ENCODE data around the gene FOXP1. TPM values are rescaled to one million over a fixed set of nuclear protein-coding genes. Genes with fewer than 3 reads are reported as not detected.

FOXP1 gene
- total and polyA plus RNA-seq, 2 experiments from 2014 or later = 37.4 to 59.9 TPM

DNA sequence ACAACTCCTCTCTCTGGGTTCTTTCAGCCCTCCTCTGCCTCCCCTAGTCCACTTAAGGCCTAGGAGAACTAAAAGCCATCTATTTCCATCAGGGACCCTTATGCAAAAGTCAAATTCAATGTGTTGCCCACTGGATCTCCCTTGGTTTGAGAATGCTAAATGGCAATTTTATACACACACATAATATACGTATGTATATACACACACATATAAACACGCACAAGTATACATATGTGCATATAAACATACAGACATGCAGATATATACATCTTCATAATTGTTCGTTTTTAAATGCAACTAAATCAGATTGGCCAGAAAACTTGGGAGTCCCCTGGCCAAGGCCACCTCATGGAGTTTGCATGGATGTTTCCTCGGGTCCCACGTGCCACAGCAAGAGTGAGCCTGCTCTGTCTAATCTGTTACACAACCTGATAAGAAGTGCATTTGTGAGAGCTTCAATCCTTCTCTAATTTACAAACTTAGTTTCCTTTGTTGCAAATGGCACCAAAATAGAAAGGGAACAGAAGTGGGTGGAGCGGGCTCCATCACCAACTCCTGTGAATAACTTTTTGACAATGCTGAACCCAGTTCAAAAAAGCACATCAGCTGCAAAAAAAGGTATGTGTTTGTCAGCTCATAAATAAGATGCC is 84.2 kb downstream of the FOXP1 start:
- 97 to 98% methylated on average over 6 of the region's 6 CpGs for WGBS, 2 experiments (ENCODE audit: low coverage in 1 of 2, low lambda C conversion rate in 2 of 2, missing lambda C conversion rate in 2 of 2)

GRCh38 chr3:71498543-71498942 is 85.0 kb downstream of the FOXP1 start:
- no peaks in the 10 kb centered on the region for H3K9me2 ChIP-seq (ENCODE audit: insufficient read depth)
- peaks cover 41% of the 10 kb centered on the region for H3F3A ChIP-seq (ENCODE audit: insufficient read depth)
- in situ Hi-C loops (cut with MboI) = no loop called here
- no peak overlapping the region for H3K27ac ChIP-seq
- peaks cover 46% of the 10 kb centered on the region for H3K4me1 ChIP-seq (ENCODE audit: insufficient read depth)
- no peak for DNase-seq
- H3K4me2 ChIP-seq (ENCODE audit: unreplicated experiment) = no peak overlapping the region
- no peaks in the 10 kb centered on the region for H3K27me3 ChIP-seq (replicated peaks; ENCODE audit: insufficient read depth)
- peaks cover 81% of the 10 kb centered on the region for H3K79me2 ChIP-seq (ENCODE audit: insufficient read depth)
- H3K36me3 ChIP-seq (ENCODE audit: low read depth) = no peaks in the 10 kb centered on the region
- no peak overlapping the region for H3K4me3 ChIP-seq
- no peak overlapping the region for H2AFZ ChIP-seq
- no peaks in the 10 kb centered on the region for H3K9me3 ChIP-seq (ENCODE audit: low read depth)
- TF ChIP-seq EZH2phosphoT487 (IDR thresholded peaks at IDR 0.05; ENCODE audit: insufficient read depth, low read depth) (no peak), EZH2 (IDR thresholded peaks at IDR 0.05; ENCODE audit: insufficient read depth, poor library complexity, severe bottlenecking) (no peak)
- no peak overlapping the region for H3K9ac ChIP-seq
- H4K20me1 ChIP-seq (ENCODE audit: insufficient read depth) = no peaks in the 10 kb centered on the region
- 76 to 81% methylated on average over 3 of the region's 3 CpGs for WGBS, 2 experiments (ENCODE audit: low coverage in 1 of 2, low lambda C conversion rate in 2 of 2, missing lambda C conversion rate in 2 of 2)

More for the DNA sequence above, 84.2 kb downstream of the FOXP1 start:
- Histone ChIP-seq H3K4me3 (no peak overlapping the region), H3K27me3 (replicated peaks; ENCODE audit: insufficient read depth) (no peaks in the 10 kb centered on the region), H3K9me3 (ENCODE audit: low read depth) (no peaks in the 10 kb centered on the region), H3F3A (ENCODE audit: insufficient read depth) (peaks cover 47% of the 10 kb centered on the region), H3K4me2 (ENCODE audit: unreplicated experiment) (no peak overlapping the region), H3K36me3 (ENCODE audit: low read depth) (no peaks in the 10 kb centered on the region), H3K79me2 (ENCODE audit: insufficient read depth) (peaks cover 76% of the 10 kb centered on the region), H2AFZ (no peak overlapping the region), H3K27ac (no peak overlapping the region), H3K4me1 (ENCODE audit: insufficient read depth) (peaks cover 47% of the 10 kb centered on the region), H3K9me2 (ENCODE audit: insufficient read depth) (no peaks in the 10 kb centered on the region), H4K20me1 (ENCODE audit: insufficient read depth) (no peaks in the 10 kb centered on the region), H3K9ac (no peak overlapping the region)
- in situ Hi-C loops (cut with MboI) = no loop called here
- TF ChIP-seq EZH2 (IDR thresholded peaks at IDR 0.05; ENCODE audit: insufficient read depth, poor library complexity, severe bottlenecking) (no peak), EZH2phosphoT487 (IDR thresholded peaks at IDR 0.05; ENCODE audit: insufficient read depth, low read depth) (no peak)
- no peak for DNase-seq

- DNase-seq = no peak
- Histone ChIP-seq H3K4me1 (ENCODE audit: insufficient read depth) (peaks cover 41% of the 10 kb centered on the region), H3K4me2 (ENCODE audit: unreplicated experiment) (peak overlapping the region; percentile 6), H3K36me3 (ENCODE audit: low read depth) (no peaks in the 10 kb centered on the region), H3K27ac (no peak overlapping the region), H3K79me2 (ENCODE audit: insufficient read depth) (peaks cover 78% of the 10 kb centered on the region), H3F3A (ENCODE audit: insufficient read depth) (peaks cover 36% of the 10 kb centered on the region), H3K9ac (no peak overlapping the region), H3K27me3 (replicated peaks; ENCODE audit: insufficient read depth) (no peaks in the 10 kb centered on the region), H3K9me3 (ENCODE audit: low read depth) (no peaks in the 10 kb centered on the region), H4K20me1 (ENCODE audit: insufficient read depth) (no peaks in the 10 kb centered on the region), H3K4me3 (no peak overlapping the region), H3K9me2 (ENCODE audit: insufficient read depth) (no peaks in the 10 kb centered on the region), H2AFZ (no peak overlapping the region)
- 81 to 84% methylated on average over 5 of the region's 5 CpGs for WGBS, 2 experiments (ENCODE audit: low coverage in 1 of 2, low lambda C conversion rate in 2 of 2, missing lambda C conversion rate in 2 of 2)
- TF ChIP-seq EZH2 (IDR thresholded peaks at IDR 0.05; ENCODE audit: insufficient read depth, poor library complexity, severe bottlenecking) = no peak
- TF ChIP-seq EZH2phosphoT487 (IDR thresholded peaks at IDR 0.05; ENCODE audit: insufficient read depth, low read depth) = no peak
- in situ Hi-C loops (cut with MboI) = no loop called here
These were observed 85.5 kb downstream of the FOXP1 start for GRCh38 chr3:71497971-71498444.

DNA sequence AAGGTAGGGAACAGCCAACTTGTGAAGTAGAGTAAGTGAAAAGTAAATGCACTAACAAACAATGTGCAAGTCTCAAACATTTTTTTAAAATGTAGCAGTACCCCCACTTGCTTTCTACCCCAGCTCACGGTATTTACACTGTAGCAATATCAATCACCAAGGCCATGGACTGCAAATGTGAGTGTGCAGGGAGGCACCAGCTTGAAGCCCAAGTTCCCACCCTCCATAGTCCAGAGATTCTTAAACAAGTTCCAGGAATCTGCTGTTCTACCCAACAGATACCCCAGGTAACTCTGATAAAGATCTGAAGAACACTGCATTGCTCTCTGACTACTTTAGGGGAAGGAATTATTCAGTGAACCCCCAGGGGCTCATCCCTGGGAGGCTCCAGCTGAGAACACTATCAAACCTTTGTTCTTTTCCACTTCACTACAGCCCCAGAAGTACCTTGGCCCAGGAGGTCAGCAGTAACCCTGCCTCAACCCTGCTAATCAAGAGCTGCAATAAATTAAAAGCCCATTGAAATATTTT is 86.1 kb downstream of the FOXP1 start:
- no peaks in the 10 kb centered on the region for H3K36me3 ChIP-seq (ENCODE audit: low read depth)
- no peaks in the 10 kb centered on the region for H3K9me3 ChIP-seq (ENCODE audit: low read depth)
- H3K27me3 ChIP-seq (replicated peaks; ENCODE audit: insufficient read depth) = no peaks in the 10 kb centered on the region
- H3K9me2 ChIP-seq (ENCODE audit: insufficient read depth) = no peaks in the 10 kb centered on the region
- H2AFZ ChIP-seq = no peak overlapping the region
- no peak for TF ChIP-seq EZH2 (IDR thresholded peaks at IDR 0.05; ENCODE audit: insufficient read depth, poor library complexity, severe bottlenecking)
- peaks cover 73% of the 10 kb centered on the region for H3K79me2 ChIP-seq (ENCODE audit: insufficient read depth)
- no peaks in the 10 kb centered on the region for H4K20me1 ChIP-seq (ENCODE audit: insufficient read depth)
- H3K4me2 ChIP-seq (ENCODE audit: unreplicated experiment) = peak overlapping the region; percentile 68
- peaks cover 35% of the 10 kb centered on the region for H3K4me1 ChIP-seq (ENCODE audit: insufficient read depth)
- no peak overlapping the region for H3K4me3 ChIP-seq
- DNase-seq = no peak
- peaks cover 30% of the 10 kb centered on the region for H3F3A ChIP-seq (ENCODE audit: insufficient read depth)
- WGBS, 2 experiments (ENCODE audit: low coverage in 1 of 2, low lambda C conversion rate in 2 of 2, missing lambda C conversion rate in 2 of 2) = 96 to 100% methylated on average over 1 of the region's 1 CpG
- in situ Hi-C loops (cut with MboI) = no loop called here
- peak overlapping the region; percentile 88 for H3K27ac ChIP-seq
- H3K9ac ChIP-seq = no peak overlapping the region
